NCI-H146 treated with DMSO at 0.1 percent for 48 hours (cell line): ENCODE data around the gene UBE2N.
"Not testable (repeated sequence)": the region's sequence is repeated elsewhere in the genome, so short reads cannot be mapped to it uniquely, and the experiment has no call there.

Experiments
- DNase-seq: peaks from one replicate; lab custom pipeline; 2025; ENCODE audit not compliant: unreplicated experiment; lab: John Stamatoyannopoulos, UW

The UBE2N gene

GRCh38 chr12:93415723-93416464, 25.9 kb downstream of the UBE2N start:
- no peak for DNase-seq

GRCh38 chr12:93413064-93413463, 28.7 kb downstream of the UBE2N start:
- DNase-seq: no peak

- DNase-seq: not testable (repeated sequence)
Observed at GRCh38 chr12:93412396-93412795, 29.4 kb downstream of the UBE2N start.

- DNase-seq: not testable (repeated sequence)
Observed at GRCh38 chr12:93411060-93411459, 30.7 kb downstream of the UBE2N start.

GRCh38 chr12:93409343-93410187, 32.2 kb downstream of the UBE2N start:
- not testable (repeated sequence) for DNase-seq

- no peak for DNase-seq
Observed at GRCh38 chr12:93408813-93409212, 32.9 kb downstream of the UBE2N start.

GRCh38 chr12:93407963-93408283, 33.8 kb downstream of the UBE2N start:
- no peak for DNase-seq

GRCh38 chr12:93407054-93407962, 34.4 kb downstream of the UBE2N start:
- DNase-seq: no peak

- DNase-seq: no peak
Observed at GRCh38 chr12:93404961-93405849, 36.5 kb downstream of the UBE2N start.

- DNase-seq: no peak
Observed at GRCh38 chr12:93403988-93404803, 37.6 kb downstream of the UBE2N start.

GRCh38 chr12:93402333-93403311, 39.1 kb downstream of the UBE2N start:
- DNase-seq: no peak

GRCh38 chr12:93399183-93399863, 42.4 kb downstream of the UBE2N start:
- DNase-seq: not testable (repeated sequence)

- DNase-seq: no peak
Observed at GRCh38 chr12:93397412-93397811, 44.3 kb downstream of the UBE2N start.

GRCh38 chr12:93393425-93393824, 48.3 kb downstream of the UBE2N start:
- no peak for DNase-seq

GRCh38 chr12:93390549-93391297, 51.0 kb downstream of the UBE2N start:
- DNase-seq: no peak

- no peak for DNase-seq
Observed at GRCh38 chr12:93390031-93390430, 51.7 kb downstream of the UBE2N start.

GRCh38 chr12:93387780-93388179, 54.0 kb downstream of the UBE2N start:
- DNase-seq: no peak
